PC-3 (cell line): ENCODE data around the gene MOB3A. TPM values are rescaled to one million over a fixed set of nuclear protein-coding genes. Genes with fewer than 3 reads are reported as not detected.
A peak's percentile ranks its signal among the peaks of the same experiment; 100 is the strongest.
"Not testable (repeated sequence)": the region's sequence is repeated elsewhere in the genome, so short reads cannot be mapped to it uniquely, and the experiment has no call there.

ENCODE experiments used
- ATAC-seq: fragments of 200-7000 bp; cut with Tn5 transposase; 2 replicates; pipeline ENCODE4 v1.9.1; 2020; ENCODE audit warnings: mild to moderate bottlenecking, moderate library complexity
- BruUV-seq: library from RNA; stranded (reverse); fragments of 400-500 nt; replicated peaks from 2 replicates; lab custom pipeline; 2021; lab: Mats Ljungman, UMichigan
- CTCF ChIA-PET: fragments of 300-600 bp; sonication (Branson Sonifier 250); formaldehyde crosslinking; loops from one replicate; lab custom pipeline; 2022; ENCODE audit warnings: antibody characterized with exemption; lab: Charles Lee
- POLR2A ChIA-PET: fragments of 300-600 bp; sonication (Branson Sonifier 250); formaldehyde crosslinking; loops from one replicate; lab custom pipeline; 2022; ENCODE audit warnings: antibody characterized with exemption; ENCODE audit not compliant: unreplicated experiment; lab: Charles Lee
- DNase-seq: peaks from one replicate; pipeline ENCODE4 v3.0.0-alpha.2; 2015
- H2AFZ ChIP-seq: fragments of 300-600 bp; sonication (generic); 2 replicates; pipeline ENCODE4 v1.6.0; 2016; ENCODE audit warnings: antibody characterized with exemption, low read length
- H3F3A ChIP-seq: fragments of 300-600 bp; sonication (generic); one replicate; pipeline ENCODE4 v1.6.0; 2017; ENCODE audit warnings: antibody characterized with exemption, low read length, control low read depth, mild to moderate bottlenecking; ENCODE audit not compliant: unreplicated experiment
- H3K27ac ChIP-seq: fragments of 300-600 bp; sonication (generic); 2 replicates; pipeline ENCODE4 v1.5.1; 2016; ENCODE audit warnings: mild to moderate bottlenecking, low read length
- H3K27me3 ChIP-seq: fragments of 300-600 bp; sonication (generic); 2 replicates; pipeline ENCODE4 v1.6.1; 2016; ENCODE audit warnings: low read length, mixed read lengths
- H3K36me3 ChIP-seq: fragments of 300-600 bp; sonication (generic); 2 replicates; pipeline ENCODE4 v1.6.1; 2016; ENCODE audit warnings: low read depth, mixed run types, low read length, mixed read lengths
- H3K4me1 ChIP-seq: fragments of 300-600 bp; sonication (generic); 2 replicates; pipeline ENCODE4 v1.5.1; 2016; ENCODE audit warnings: low read length; ENCODE audit not compliant: insufficient read depth
- H3K4me2 ChIP-seq: fragments of 300-600 bp; sonication (generic); 2 replicates; pipeline ENCODE4 v1.6.0; 2016; ENCODE audit warnings: low read length
- H3K4me3 ChIP-seq: fragments of 300-600 bp; sonication (generic); 2 replicates; pipeline ENCODE4 v1.5.1; 2016; ENCODE audit warnings: mild to moderate bottlenecking, low read length, mixed read lengths
- H3K79me2 ChIP-seq: fragments of 300-600 bp; sonication (generic); 2 replicates; pipeline ENCODE4 v1.6.1; 2017; ENCODE audit warnings: low read length, mixed read lengths
- H3K9ac ChIP-seq: fragments of 300-600 bp; sonication (generic); 2 replicates; pipeline ENCODE4 v1.6.0; 2016; ENCODE audit warnings: mild to moderate bottlenecking, low read length
- H3K9me2 ChIP-seq: fragments of 300-600 bp; sonication (generic); replicated peaks from 2 replicates; pipeline ENCODE4 v1.6.1; 2016; ENCODE audit warnings: mixed run types, low read length, mixed read lengths
- H3K9me3 ChIP-seq: fragments of 300-600 bp; sonication (generic); 2 replicates; pipeline ENCODE4 v1.6.1; 2016; ENCODE audit warnings: low read length, mixed read lengths
- H4K20me1 ChIP-seq: fragments of 300-600 bp; sonication (generic); 2 replicates; pipeline ENCODE4 v1.6.1; 2016; ENCODE audit warnings: low read length, mixed read lengths
- EZH2 ChIP-seq: fragments of 300-600 bp; sonication (generic); IDR thresholded peaks from one replicate; pipeline ENCODE4 v1.6.1; 2017; ENCODE audit warnings: antibody characterized with exemption, mild to moderate bottlenecking, low read length; ENCODE audit not compliant: unreplicated experiment
- EZH2phosphoT487 ChIP-seq: fragments of 300-600 bp; sonication (generic); IDR thresholded peaks from 2 replicates; pipeline ENCODE4 v1.6.1; 2018; ENCODE audit warnings: mild to moderate bottlenecking, antibody characterized with exemption, low read length, borderline replicate concordance
- intact Hi-C: fragments of 100-400 bp; cut with micrococcal nuclease; formaldehyde crosslinking; loops from 2 replicates; pipeline ENCODE4 v1.9.0; 2023
- total RNA-seq: library from RNA; depleted of rRNA; stranded (reverse); fragments of >200 nt; gene quantifications from 2 replicates; pipeline ENCODE4 v1.2.3, GENCODE V29; 2014
- TF ChIP-seq, protein P1 (sequence below): fragments of 300-600 bp; sonication (generic); conservative IDR thresholded peaks from 2 replicates; pipeline ENCODE4 v1.5.1; 2017; ENCODE audit warnings: antibody characterized with exemption, low read depth, mild to moderate bottlenecking, low read length

MOB3A gene
- total RNA-seq, 1 experiment from 2014 or later: 15.1 TPM

DNA sequence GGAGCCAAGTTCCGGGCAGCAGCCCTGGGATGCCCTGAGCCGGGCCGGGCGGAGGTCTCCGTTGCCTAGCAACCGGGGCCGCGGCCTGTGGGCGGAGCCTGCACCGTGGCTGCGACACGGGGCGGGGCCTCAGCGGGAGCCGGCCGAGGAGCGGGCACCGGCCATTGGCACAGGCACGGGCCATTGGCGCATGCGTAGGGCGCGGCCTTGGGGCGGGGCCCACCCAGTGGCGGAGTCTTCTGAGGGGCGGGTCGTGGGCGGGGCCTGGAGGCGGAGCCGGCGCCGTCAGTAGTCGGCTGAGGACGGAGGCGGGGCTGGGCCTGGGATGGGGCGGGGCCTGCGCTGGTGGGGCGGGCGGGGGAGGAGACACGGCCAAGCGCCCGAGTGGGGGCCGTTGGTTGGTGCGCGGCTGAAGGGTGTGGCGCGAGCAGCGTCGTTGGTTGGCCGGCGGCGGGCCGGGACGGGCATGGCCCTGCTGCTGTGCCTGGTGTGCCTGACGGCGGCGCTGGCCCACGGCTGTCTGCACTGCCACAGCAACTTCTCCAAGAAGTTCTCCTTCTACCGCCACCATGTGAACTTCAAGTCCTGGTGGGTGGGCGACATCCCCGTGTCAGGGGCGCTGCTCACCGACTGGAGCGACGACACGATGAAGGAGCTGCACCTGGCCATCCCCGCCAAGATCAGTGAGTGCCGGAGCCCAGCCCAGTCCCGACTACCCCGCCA lies 515 bp upstream of the MOB3A start, which contains the start of gene IZUMO4:
TSS of gene IZUMO4 (plus strand) at position 436 of the 723 bp plus-strand sequence. CDS start at position 467, 31 bp downstream.
- Histone ChIP-seq H2AFZ (peak within 1 kb of the TSS; percentile 78), H3K9me3 (no peaks in the 10 kb centered on the region), H3K9me2 (no peaks in the 10 kb centered on the region), H3K27me3 (no peaks in the 10 kb centered on the region), H3K4me2 (peak within 1 kb of the TSS; percentile 95), H3F3A (no peaks in the 10 kb centered on the region), H3K27ac (peak within 1 kb of the TSS; percentile 71), H3K4me3 (peak within 1 kb of the TSS; percentile 87), H3K36me3 (no peaks in the 10 kb centered on the region; the same call in 1 of the 2 replicates), H3K79me2 (peaks cover 29% of the 10 kb centered on the region), H3K9ac (peak within 1 kb of the TSS; percentile 82), H3K4me1 (peaks cover 5% of the 10 kb centered on the region; the same call in 1 of the 2 replicates), H4K20me1 (no peaks in the 10 kb centered on the region)
- CTCF ChIA-PET: no interaction called here
- ATAC-seq (peak; percentile 85), DNase-seq (peak; percentile 94)
- intact Hi-C loops: loop anchor here (5.0 kb wide), 1 partner anchor 56 kb away; the partner anchor contains the start of gene AP3D1
- POLR2A ChIA-PET: interaction anchor here (0.6 kb wide), 1 partner anchor 37 kb away, joined by 6 read pairs; no protein-coding TSS in a partner anchor
- TF ChIP-seq EZH2phosphoT487: no peak
- TF ChIP-seq, protein P1, sequence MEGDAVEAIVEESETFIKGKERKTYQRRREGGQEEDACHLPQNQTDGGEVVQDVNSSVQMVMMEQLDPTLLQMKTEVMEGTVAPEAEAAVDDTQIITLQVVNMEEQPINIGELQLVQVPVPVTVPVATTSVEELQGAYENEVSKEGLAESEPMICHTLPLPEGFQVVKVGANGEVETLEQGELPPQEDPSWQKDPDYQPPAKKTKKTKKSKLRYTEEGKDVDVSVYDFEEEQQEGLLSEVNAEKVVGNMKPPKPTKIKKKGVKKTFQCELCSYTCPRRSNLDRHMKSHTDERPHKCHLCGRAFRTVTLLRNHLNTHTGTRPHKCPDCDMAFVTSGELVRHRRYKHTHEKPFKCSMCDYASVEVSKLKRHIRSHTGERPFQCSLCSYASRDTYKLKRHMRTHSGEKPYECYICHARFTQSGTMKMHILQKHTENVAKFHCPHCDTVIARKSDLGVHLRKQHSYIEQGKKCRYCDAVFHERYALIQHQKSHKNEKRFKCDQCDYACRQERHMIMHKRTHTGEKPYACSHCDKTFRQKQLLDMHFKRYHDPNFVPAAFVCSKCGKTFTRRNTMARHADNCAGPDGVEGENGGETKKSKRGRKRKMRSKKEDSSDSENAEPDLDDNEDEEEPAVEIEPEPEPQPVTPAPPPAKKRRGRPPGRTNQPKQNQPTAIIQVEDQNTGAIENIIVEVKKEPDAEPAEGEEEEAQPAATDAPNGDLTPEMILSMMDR: peak; percentile 37
- BruUV-seq: no TSS peak

DNA sequence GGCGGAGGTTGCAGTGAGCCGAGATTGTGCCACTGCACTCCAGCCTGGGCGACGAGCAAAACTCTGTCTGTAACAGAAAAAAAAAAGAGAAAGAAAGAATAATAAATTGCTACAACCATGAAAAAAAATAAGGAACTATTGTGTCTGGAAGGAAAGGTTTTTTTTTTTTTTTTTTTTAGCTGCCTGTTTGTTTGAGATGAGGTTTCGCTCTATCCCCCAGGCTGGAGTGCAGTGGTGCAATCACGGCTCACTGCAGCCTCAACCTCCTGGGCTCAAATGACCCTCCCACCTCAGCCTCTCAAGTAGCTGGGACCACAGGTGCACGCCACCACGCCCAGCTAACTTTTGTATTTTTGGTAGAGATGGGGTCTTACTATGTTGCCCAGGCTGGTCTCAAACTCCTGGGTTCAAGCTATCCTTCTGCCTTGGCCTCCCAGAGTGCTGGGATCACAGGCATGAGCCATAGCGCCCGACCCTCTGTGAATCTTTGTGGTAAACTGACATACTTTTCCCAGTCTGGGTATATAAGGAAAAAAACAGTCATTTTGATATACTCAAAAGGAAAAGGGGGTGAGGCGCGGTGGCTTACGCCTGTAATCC lies 4.1 kb downstream of the MOB3A start:
- ATAC-seq, DNase-seq, intact Hi-C loops, H3K9me2 ChIP-seq, H3K4me2 ChIP-seq, H3K9me3 ChIP-seq, H3K27ac ChIP-seq, H3K27me3 ChIP-seq, POLR2A ChIA-PET, H3F3A ChIP-seq, H3K36me3 ChIP-seq, BruUV-seq, CTCF ChIA-PET, H3K9ac ChIP-seq, H2AFZ ChIP-seq, H4K20me1 ChIP-seq, H3K4me3 ChIP-seq: not testable (repeated sequence)
- Histone ChIP-seq H3K79me2 (peaks cover 40% of the 10 kb centered on the region), H3K4me1 (peaks cover 29% of the 10 kb centered on the region)

DNA sequence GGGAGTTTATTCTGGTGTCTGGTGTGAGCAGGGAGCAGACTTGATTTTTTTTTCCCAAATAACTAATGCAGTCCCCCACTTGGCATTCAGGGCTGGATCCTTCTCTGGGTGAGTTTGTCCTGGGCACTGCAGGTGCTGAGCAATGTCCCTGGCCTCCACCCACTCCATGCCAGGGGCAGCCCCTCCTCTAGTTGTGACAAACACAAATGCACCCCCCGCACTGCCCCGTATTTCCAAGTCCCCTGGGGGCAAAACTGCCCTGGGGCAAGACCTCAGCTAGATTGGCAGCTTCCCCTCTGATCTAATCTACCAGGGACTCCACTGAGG lies 6.4 kb downstream of the MOB3A start:
- H3K27ac ChIP-seq: peak overlapping the region; percentile 84

More for the DNA sequence above, 6.4 kb downstream of the MOB3A start:
- Histone ChIP-seq H3K36me3 (no peaks in the 10 kb centered on the region), H3K4me2 (peak overlapping the region; percentile 85), H3K79me2 (peaks cover 30% of the 10 kb centered on the region), H3K4me3 (peak overlapping the region; percentile 26; the same call in 1 of the 2 replicates), H3K27me3 (no peaks in the 10 kb centered on the region), H3K9me3 (no peaks in the 10 kb centered on the region), H3K9ac (peak overlapping the region; percentile 48), H3K9me2 (no peaks in the 10 kb centered on the region), H2AFZ (peak overlapping the region; percentile 33; the same call in 1 of the 2 replicates), H3F3A (no peaks in the 10 kb centered on the region), H3K4me1 (peaks cover 31% of the 10 kb centered on the region), H4K20me1 (no peaks in the 10 kb centered on the region)
- peak; percentile 7 for ATAC-seq
- BruUV-seq: no TSS peak
- ChIA-PET CTCF (no interaction called here), POLR2A (no interaction called here)
- intact Hi-C loops: no loop called here
- no peak for TF ChIP-seq EZH2
- TF ChIP-seq, protein P1: no peak
- TF ChIP-seq EZH2phosphoT487: no peak
- DNase-seq: no peak
